ENCODE data around the gene MRPL55. TPM values are rescaled to one million over a fixed set of nuclear protein-coding genes. Genes with fewer than 3 reads are reported as not detected.

The MRPL55 gene
- total and polyA plus RNA-seq, 2 of the 13 experiments (the other 11 are each of a cell fraction or from before 2014, with no cell fraction given) = 58.6 to 92.9 TPM

GRCh38 chr1:228102791-228103620 lies 6.1 kb downstream of the MRPL55 start, which contains the start of gene C1orf35 (continued):
- TF ChIP-seq ZNF510 (CRISPR knock-in tag; IDR thresholded peaks at IDR 0.05; ENCODE audit: low read depth) (peak; percentile 79; the same call in 1 of the 2 replicates), ZNF670 (CRISPR knock-in tag; IDR thresholded peaks at IDR 0.05; ENCODE audit: borderline replicate concordance) (0 out of 2 replicates have a peak, but pooled peaks have one; percentile 36), ZBTB43 (CRISPR knock-in tag; conservative IDR thresholded peaks at IDR 0.05) (no peak; the same call in 1 of the 2 replicates), IKZF5 (CRISPR knock-in tag; IDR thresholded peaks at IDR 0.05) (peak; percentile 51; the same call in 1 of the 2 replicates), ZNF713 (CRISPR knock-in tag; IDR thresholded peaks at IDR 0.05) (no peak), ZNF737 (CRISPR knock-in tag; IDR thresholded peaks at IDR 0.05; ENCODE audit: borderline replicate concordance) (no peak), ARID2 (CRISPR knock-in tag; IDR thresholded peaks at IDR 0.05; ENCODE audit: borderline replicate concordance) (no peak), PAWR (CRISPR knock-in tag; IDR thresholded peaks at IDR 0.05; ENCODE audit: borderline replicate concordance) (no peak), SP2 (CRISPR knock-in tag; IDR thresholded peaks at IDR 0.05) (no peak), ZNF232 (CRISPR knock-in tag; IDR thresholded peaks at IDR 0.05; ENCODE audit: borderline replicate concordance) (peak; percentile 57; the same call in 1 of the 2 replicates), CHCHD3 (CRISPR knock-in tag; IDR thresholded peaks at IDR 0.05) (no peak), ZFAT (CRISPR knock-in tag; conservative IDR thresholded peaks at IDR 0.05) (no peak), ZFYVE20 (CRISPR knock-in tag; IDR thresholded peaks at IDR 0.05; ENCODE audit: borderline replicate concordance, low read depth) (peak; percentile 83; the same call in 1 of the 2 replicates), MATR3 (CRISPR knock-in tag; IDR thresholded peaks at IDR 0.05) (no peak), ZNF383 (CRISPR knock-in tag; IDR thresholded peaks at IDR 0.05; ENCODE audit: borderline replicate concordance) (no peak; the same call in 1 of the 2 replicates), CREB1 (IDR thresholded peaks at IDR 0.05) (peak; percentile 100), CREB1 (CRISPR knock-in tag; IDR thresholded peaks at IDR 0.05) (peak; percentile 94), ZNF431 (CRISPR knock-in tag; IDR thresholded peaks at IDR 0.05; ENCODE audit: borderline replicate concordance, low read depth) (0 out of 2 replicates have a peak, but pooled peaks have one; percentile 29), ZNF230 (CRISPR knock-in tag; IDR thresholded peaks at IDR 0.05) (peak; percentile 83), RARA (CRISPR knock-in tag; IDR thresholded peaks at IDR 0.05) (0 out of 2 replicates have a peak, but pooled peaks have one; percentile 29), ZEB1 (IDR thresholded peaks at IDR 0.05; ENCODE audit: insufficient replicate concordance, low read depth) (no peak), ZNF678 (CRISPR knock-in tag; IDR thresholded peaks at IDR 0.05) (peak; percentile 89), ELF4 (CRISPR knock-in tag; IDR thresholded peaks at IDR 0.05; ENCODE audit: borderline replicate concordance) (no peak), ZNF674 (CRISPR knock-in tag; IDR thresholded peaks at IDR 0.05; ENCODE audit: low read depth) (no peak), ZNF337 (CRISPR knock-in tag; IDR thresholded peaks at IDR 0.05; ENCODE audit: borderline replicate concordance, low read depth) (no peak)
- TF ChIP-seq, protein P1, sequence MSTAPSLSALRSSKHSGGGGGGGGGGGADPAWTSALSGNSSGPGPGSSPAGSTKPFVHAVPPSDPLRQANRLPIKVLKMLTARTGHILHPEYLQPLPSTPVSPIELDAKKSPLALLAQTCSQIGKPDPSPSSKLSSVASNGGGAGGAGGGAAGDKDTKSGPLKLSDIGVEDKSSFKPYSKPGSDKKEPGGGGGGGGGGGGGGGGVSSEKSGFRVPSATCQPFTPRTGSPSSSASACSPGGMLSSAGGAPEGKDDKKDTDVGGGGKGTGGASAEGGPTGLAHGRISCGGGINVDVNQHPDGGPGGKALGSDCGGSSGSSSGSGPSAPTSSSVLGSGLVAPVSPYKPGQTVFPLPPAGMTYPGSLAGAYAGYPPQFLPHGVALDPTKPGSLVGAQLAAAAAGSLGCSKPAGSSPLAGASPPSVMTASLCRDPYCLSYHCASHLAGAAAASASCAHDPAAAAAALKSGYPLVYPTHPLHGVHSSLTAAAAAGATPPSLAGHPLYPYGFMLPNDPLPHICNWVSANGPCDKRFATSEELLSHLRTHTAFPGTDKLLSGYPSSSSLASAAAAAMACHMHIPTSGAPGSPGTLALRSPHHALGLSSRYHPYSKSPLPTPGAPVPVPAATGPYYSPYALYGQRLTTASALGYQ (CRISPR knock-in tag; IDR thresholded peaks at IDR 0.05) = no peak; the same call in none of the 2 replicates

All from HepG2 (cell line).